OCI-LY7 (cell line): ENCODE measurements around the gene CHTF8.

Source experiments
- CTCF ChIP-seq: fragments of 200-600 bp; sonication (generic); conservative IDR thresholded peaks from 2 replicates; pipeline ENCODE4 v1.5.1; 2014; ENCODE audit warnings: mild to moderate bottlenecking, antibody characterized with exemption, low read length, moderate library complexity, mixed read lengths
- EZH2phosphoT487 ChIP-seq: fragments of 200-600 bp; sonication (generic); IDR thresholded peaks from 2 replicates; pipeline ENCODE4 v1.6.1; 2018; ENCODE audit warnings: low read depth, borderline replicate concordance, mild to moderate bottlenecking, mixed run types, antibody characterized with exemption, low read length, moderate library complexity, mixed read lengths

GRCh38 chr16:69169607-69170352 is 37.4 kb upstream of the CHTF8 start:
- TF ChIP-seq CTCF (no peak), EZH2phosphoT487 (no peak)
